H1 (cell line): ENCODE measurements around the gene XRRA1. TPM values are rescaled to one million over a fixed set of nuclear protein-coding genes. Genes with fewer than 3 reads are reported as not detected.

Source experiments
- CTCF ChIA-PET: fragments of 300-600 bp; sonication (Branson Sonifier 250); formaldehyde crosslinking; loops from one replicate; lab custom pipeline; 2021; ENCODE audit not compliant: partially characterized antibody; lab: Charles Lee
- POLR2A ChIA-PET: fragments of 300-600 bp; sonication (Branson Sonifier 250); formaldehyde crosslinking; loops from one replicate; lab custom pipeline; 2021; ENCODE audit warnings: inconsistent platforms; ENCODE audit not compliant: partially characterized antibody; lab: Charles Lee
- DNase-seq, 2 experiments: peaks; one replicate each; pipeline versions ENCODE4 v3.0.0 to v3.0.0-alpha.2; 2010 to 2022; ENCODE audit warnings: low spot score in 2 of 2, low read depth in 1 of 2, mixed read lengths in 1 of 2
- FAIRE-seq: peaks from 2 replicates; lab custom pipeline; 2011; peaks lifted over from hg19 to GRCh38; lab: Jason Lieb, UNC
- H2AFZ ChIP-seq: 2 replicates; pipeline ENCODE4 v1.8.1; 2012; ENCODE audit warnings: low read length, inconsistent platforms
- H2AK5ac ChIP-seq: 2 replicates; pipeline ENCODE4 v1.6.1; 2013; ENCODE audit warnings: low read depth, low read length
- H2BK120ac ChIP-seq: replicated peaks from 2 replicates; pipeline ENCODE3; 2013; ENCODE audit warnings: low read depth, low read length, inconsistent platforms
- H2BK12ac ChIP-seq: 2 replicates; pipeline ENCODE4 v1.6.1; 2013; ENCODE audit warnings: low read depth, low read length
- H2BK15ac ChIP-seq: 2 replicates; pipeline ENCODE4 v1.6.1; 2013; ENCODE audit warnings: low read length
- H2BK20ac ChIP-seq: 2 replicates; pipeline ENCODE4 v1.6.1; 2013; ENCODE audit warnings: low read length
- H2BK5ac ChIP-seq: 2 replicates; pipeline ENCODE4 v1.6.1; 2013; ENCODE audit warnings: low read depth, low read length
- H3K14ac ChIP-seq: 2 replicates; pipeline ENCODE4 v1.6.1; 2013; ENCODE audit warnings: inconsistent platforms; ENCODE audit not compliant: insufficient read length
- H3K18ac ChIP-seq: 2 replicates; pipeline ENCODE4 v1.6.1; 2013; ENCODE audit warnings: low read length; ENCODE audit errors: extremely low read depth
- H3K23ac ChIP-seq: 2 replicates; pipeline ENCODE4 v1.6.1; 2013; ENCODE audit warnings: inconsistent platforms; ENCODE audit not compliant: insufficient read length
- H3K23me2 ChIP-seq: 2 replicates; pipeline ENCODE4 v1.6.1; 2013; ENCODE audit warnings: low read depth, low read length
- H3K27ac ChIP-seq: 2 replicates; pipeline ENCODE4 v1.6.1; 2011; ENCODE audit warnings: low read depth, low read length, inconsistent platforms
- H3K27me3 ChIP-seq, 4 experiments: replicated peaks in 1 of 4; 1 replicate in 1 of 4; 2 replicates in 3 of 4; pipeline versions ENCODE4 v1.6.1 to v1.8.1; 2011 to 2013; ENCODE audit warnings: low read length in 3 of 4, mild to moderate bottlenecking in 3 of 4, inconsistent platforms in 2 of 4, mixed read lengths in 2 of 4, moderate library complexity in 1 of 4; ENCODE audit not compliant: control insufficient read depth in 3 of 4, insufficient read depth in 3 of 4; ENCODE audit errors: extremely low read depth in 1 of 4
- H3K36me3 ChIP-seq, 4 experiments: 2 replicates each; pipeline versions ENCODE4 v1.6.1 to v1.8.1; 2011 to 2013; ENCODE audit warnings: mild to moderate bottlenecking in 4 of 4, low read length in 3 of 4, moderate library complexity in 2 of 4, control low read depth in 1 of 4, inconsistent platforms in 1 of 4; ENCODE audit not compliant: insufficient read depth in 4 of 4, control insufficient read depth in 2 of 4
- H3K4ac ChIP-seq: replicated peaks from 2 replicates; pipeline ENCODE3; 2013; ENCODE audit warnings: low read length, low read depth, mixed read lengths, inconsistent platforms; ENCODE audit not compliant: insufficient read length
- H3K4me1 ChIP-seq, 4 experiments: replicated peaks in 1 of 4; 1 replicate in 1 of 4; 2 replicates in 3 of 4; pipeline versions ENCODE4 v1.6.1 to v1.8.1; 2011 to 2013; ENCODE audit warnings: low read length in 3 of 4, inconsistent platforms in 2 of 4, mixed read lengths in 1 of 4; ENCODE audit not compliant: insufficient read depth in 4 of 4, control insufficient read depth in 3 of 4
- H3K4me2 ChIP-seq, 2 experiments: 2 replicates each; pipeline versions ENCODE4 v1.6.1 to v1.8.1; 2011 to 2013; ENCODE audit warnings: low read depth in 2 of 2, low read length in 2 of 2, control low read depth in 1 of 2, inconsistent platforms in 1 of 2, mild to moderate bottlenecking in 1 of 2; ENCODE audit not compliant: insufficient read depth in 1 of 2
- H3K4me3 ChIP-seq, 4 experiments: fragments of 200-600, 300-600 bp in 1 of 4; sonication (generic), shearing (Covaris generic), sonication (Bioruptor Twin) in 1 of 4; 2 replicates each; pipeline versions ENCODE4 v1.5.1 to v1.8.1; 2011 to 2016; ENCODE audit warnings: low read length in 4 of 4, low read depth in 3 of 4, control low read depth in 2 of 4, inconsistent platforms in 2 of 4, mild to moderate bottlenecking in 2 of 4, mixed read lengths in 1 of 4, moderate library complexity in 1 of 4; ENCODE audit not compliant: insufficient read depth in 2 of 4; ENCODE audit errors: extremely low read depth in 1 of 4
- H3K56ac ChIP-seq: replicated peaks from 2 replicates; pipeline ENCODE3; 2013; ENCODE audit warnings: low read depth, mild to moderate bottlenecking, mixed read lengths, low read length, inconsistent platforms; ENCODE audit not compliant: insufficient read length
- H3K79me1 ChIP-seq: 2 replicates; pipeline ENCODE4 v1.6.1; 2013; ENCODE audit warnings: low read depth, low read length, control low read depth
- H3K79me2 ChIP-seq, 2 experiments: 2 replicates each; pipeline versions ENCODE4 v1.6.1 to v1.8.1; 2012 to 2013; ENCODE audit warnings: low read length in 2 of 2, mild to moderate bottlenecking in 2 of 2, inconsistent platforms in 1 of 2; ENCODE audit not compliant: insufficient read depth in 2 of 2, control insufficient read depth in 1 of 2
- H3K9ac ChIP-seq, 4 experiments: replicated peaks in 1 of 4; 1 replicate in 1 of 4; 2 replicates in 3 of 4; pipeline versions ENCODE4 v1.6.1 to v1.8.1; 2011 to 2013; ENCODE audit warnings: low read depth in 3 of 4, low read length in 3 of 4, control low read depth in 2 of 4, mild to moderate bottlenecking in 2 of 4, moderate library complexity in 2 of 4, inconsistent platforms in 1 of 4; ENCODE audit errors: extremely low read depth in 1 of 4
- H3K9me3 ChIP-seq, 2 experiments: 2 replicates each; pipeline versions ENCODE4 v1.6.1 to v1.8.1; 2012 to 2013; ENCODE audit warnings: mild to moderate bottlenecking in 2 of 2, moderate library complexity in 2 of 2, control low read depth in 1 of 2, inconsistent platforms in 1 of 2, low read depth in 1 of 2, low read length in 1 of 2, mixed read lengths in 1 of 2; ENCODE audit not compliant: insufficient read depth in 2 of 2
- H4K20me1 ChIP-seq, 2 experiments: replicated peaks in 1 of 2; 2 replicates each; pipeline versions ENCODE3 to v1.8.1; 2011 to 2013; ENCODE audit warnings: inconsistent platforms in 2 of 2, low read length in 2 of 2, mild to moderate bottlenecking in 1 of 2; ENCODE audit not compliant: insufficient read depth in 2 of 2, control insufficient read depth in 1 of 2
- H4K5ac ChIP-seq: 2 replicates; pipeline ENCODE4 v1.6.1; 2013; ENCODE audit warnings: low read length, low read depth, mixed read lengths, inconsistent platforms; ENCODE audit not compliant: insufficient read length
- H4K8ac ChIP-seq: 2 replicates; pipeline ENCODE4 v1.8.0; 2013; ENCODE audit warnings: mild to moderate bottlenecking, moderate library complexity, low read length, inconsistent platforms; ENCODE audit not compliant: insufficient read depth; ENCODE audit errors: extremely low read depth
- H4K91ac ChIP-seq: replicated peaks from 2 replicates; pipeline ENCODE3; 2013; ENCODE audit warnings: low read length, mixed read lengths, inconsistent platforms; ENCODE audit not compliant: insufficient read length
- BACH1 ChIP-seq: IDR thresholded peaks from 2 replicates; pipeline ENCODE4 v1.6.1; 2012; ENCODE audit warnings: low read length, improper control_type of control experiment
- BCL11A ChIP-seq, 2 experiments: IDR thresholded peaks; one replicate each; pipeline ENCODE4 v1.6.1; 2011; ENCODE audit warnings: low read depth in 2 of 2, low read length in 2 of 2, mild to moderate bottlenecking in 2 of 2
- CBX8 ChIP-seq: fragments of 300-800, 300-1000 bp; sonication (generic); IDR thresholded peaks from 2 replicates; pipeline ENCODE4 v1.7.1; 2016; ENCODE audit warnings: low read depth, low read length, borderline replicate concordance
- CHD1 ChIP-seq: IDR thresholded peaks from 2 replicates; pipeline ENCODE4 v1.6.1; 2012; ENCODE audit warnings: low read depth, low read length, improper control_type of control experiment
- CREB1 ChIP-seq: IDR thresholded peaks from 2 replicates; pipeline ENCODE4 v1.6.1; 2012; ENCODE audit warnings: inconsistent platforms
- CTCF ChIP-seq, 3 experiments: IDR thresholded peaks; 1 replicate in 2 of 3; 2 replicates in 1 of 3; pipeline versions ENCODE4 v1.5.1 to v1.6.1; 2011; ENCODE audit warnings: low read length in 3 of 3, mild to moderate bottlenecking in 3 of 3, inconsistent platforms in 2 of 3, low read depth in 1 of 3, moderate library complexity in 1 of 3; ENCODE audit not compliant: insufficient read depth in 1 of 3; ENCODE audit errors: control extremely low read depth in 1 of 3
- EZH2 ChIP-seq: fragments of 200-600 bp; sonication (generic); IDR thresholded peaks from 2 replicates; pipeline ENCODE4 v1.7.1; 2012; ENCODE audit warnings: low read depth, mild to moderate bottlenecking, moderate library complexity, low read length, inconsistent platforms; ENCODE audit not compliant: severe bottlenecking
- JUN ChIP-seq: IDR thresholded peaks from 2 replicates; pipeline ENCODE4 v1.6.1; 2011; ENCODE audit warnings: low read depth, mild to moderate bottlenecking, improper control_type of control experiment, low read length
- PHF8 ChIP-seq: fragments of 200-600 bp; sonication (generic); conservative IDR thresholded peaks from 2 replicates; pipeline ENCODE4 v1.7.1; 2012; ENCODE audit warnings: low read depth, mild to moderate bottlenecking, inconsistent platforms, low read length, moderate library complexity
- RBBP5 ChIP-seq: IDR thresholded peaks from 2 replicates; pipeline ENCODE4 v1.7.1; 2012; ENCODE audit warnings: low read depth, mild to moderate bottlenecking, inconsistent platforms, low read length, moderate library complexity, borderline replicate concordance
- SIX5 ChIP-seq: IDR thresholded peaks from 2 replicates; pipeline ENCODE4 v1.6.1; 2011; ENCODE audit warnings: mild to moderate bottlenecking, low read depth, low read length
- SP1 ChIP-seq: IDR thresholded peaks from 2 replicates; pipeline ENCODE4 v1.6.1; 2011; ENCODE audit warnings: low read depth, low read length
- SP4 ChIP-seq: IDR thresholded peaks from 2 replicates; pipeline ENCODE4 v1.6.1; 2012; ENCODE audit warnings: low read length, inconsistent platforms
- WGBS, 2 experiments: shearing (Covaris generic) in 1 of 2; methylation state at CpG; one replicate each; pipeline versions ENCODE4 v1.1.6 to v1.1.7; 2013 to 2015; ENCODE audit warnings: low lambda C conversion rate in 2 of 2, mixed read lengths in 2 of 2, inconsistent platforms in 1 of 2, low coverage in 1 of 2, missing lambda C conversion rate in 1 of 2; ENCODE audit not compliant: insufficient replicate concordance in 2 of 2, insufficient coverage in 1 of 2, insufficient read length in 1 of 2; ENCODE audit errors: extremely low coverage in 1 of 2, missing lambda C conversion rate in 1 of 2; 5-methylcytosine and 5-hydroxymethylcytosine counted together
- polyA plus RNA-seq, 7 experiments: library from polyadenylated mRNA; depleted of rRNA in 3 of 7; stranded (reverse) in 5 of 7; unstranded in 2 of 7; fragments of >200 nt in 5 of 7; fragments of 200-250 nt in 2 of 7; gene quantifications; 1 replicate in 5 of 7; 2 replicates in 1 of 7; 4 replicates in 1 of 7; pipeline versions ENCODE4 v1.2.1 to v1.2.3, GENCODE V29; 2011 to 2013; ENCODE audit warnings: missing spikeins in 2 of 7, mixed read lengths in 2 of 7
- total RNA-seq: library from RNA; stranded (reverse); fragmentation: NEBNext Ultra II Directional; extraction: Animal tissue kit (Norgen Biotek cat#: 25700); gene quantifications from 2 replicates; pipeline ENCODE4 v1.2.1, GENCODE V29; 2021

Gene XRRA1
- total and polyA plus RNA-seq, 2 of the 8 experiments (the other 6 are each of a cell fraction or from before 2014, with no cell fraction given), result 2.1 to 7.1 TPM

- no peak for FAIRE-seq
- POLR2A ChIA-PET, result interaction anchor here (2.3 kb wide), 1 partner anchor 8 kb away, joined by 9 read pairs; the partner anchor contains the start of gene NEU3
- TF ChIP-seq SP4 (no peak), PHF8 (no peak), CBX8 (no peak), JUN (no peak), CHD1 (no peak), SIX5 (no peak), RBBP5 (no peak), CTCF (IDR thresholded peaks at IDR 0.05; ENCODE audit: control extremely low read depth in 1 of 3, insufficient read depth in 1 of 3, low read depth in 1 of 3, low read length in 3 of 3) (no peak), BACH1 (no peak), EZH2 (no peak), CREB1 (no peak), SP1 (no peak), BCL11A (IDR thresholded peaks at IDR 0.05; ENCODE audit: low read depth in 2 of 2, low read length in 2 of 2) (no peak)
Measured at GRCh38 chr11:74980634-74981033, 31.7 kb upstream of the XRRA1 start.

More at GRCh38 chr11:74980634-74981033, 31.7 kb upstream of the XRRA1 start:
- Histone ChIP-seq H4K8ac (no peak overlapping the region), H3K4ac (no peak overlapping the region), H4K20me1 (no peaks in the 10 kb centered on the region), H3K4me3 (no peak overlapping the region), H2BK5ac (no peak overlapping the region), H3K4me2 (no peak overlapping the region), H3K27ac (no peak overlapping the region), H3K27me3 (no peaks in the 10 kb centered on the region), H3K56ac (no peak overlapping the region), H3K18ac (no peak overlapping the region), H2AFZ (no peak overlapping the region), H3K14ac (no peak overlapping the region), H3K23me2 (no peaks in the 10 kb centered on the region), H3K36me3 (peaks cover 4 to 18% (median 11%) of the 10 kb centered on the region in 4 experiments), H3K9ac (no peak overlapping the region), H3K79me1 (no peaks in the 10 kb centered on the region; the same call in 1 of the 2 replicates), H2BK20ac (no peak overlapping the region), H4K91ac (no peak overlapping the region), H4K5ac (no peak overlapping the region), H3K9me3 (no peaks in the 10 kb centered on the region), H3K23ac (no peak overlapping the region), H2AK5ac (no peak overlapping the region), H3K4me1 (no peaks in the 10 kb centered on the region), H2BK15ac (no peak overlapping the region), H2BK12ac (no peak overlapping the region), H3K79me2 (no peaks in the 10 kb centered on the region), H2BK120ac (no peak overlapping the region)
- DNase-seq, result no peak
- 85% methylated on average over 2 of the region's 2 CpGs; no CpG with 5 or more reads in 1 of the 2 experiments for WGBS, 2 experiments
- CTCF ChIA-PET, result interaction anchor here (1.3 kb wide), 1 partner anchor 43 kb away, joined by 3 read pairs; no protein-coding TSS in a partner anchor
